Activated CD4-positive, alpha-beta memory T cell treated with anti-CD3 and anti-CD28 coated beads for 36 hours (primary cell): ENCODE measurements around the gene AP2A1. TPM values are rescaled to one million over a fixed set of nuclear protein-coding genes. Genes with fewer than 3 reads are reported as not detected.
A peak's percentile ranks its signal among the peaks of the same experiment; 100 is the strongest.

Source experiments
- CTCF ChIA-PET: fragments of 350-600 bp; sonication (Branson Sonifier 250); formaldehyde crosslinking; loops from one replicate; lab custom pipeline; 2021; ENCODE audit warnings: antibody characterized with exemption, inconsistent platforms; lab: Charles Lee
- POLR2A ChIA-PET: fragments of 350-600 bp; sonication (Branson Sonifier 250); formaldehyde crosslinking; loops from one replicate; lab custom pipeline; 2021; ENCODE audit warnings: antibody characterized with exemption; lab: Charles Lee
- DNase-seq: peaks from one replicate; pipeline ENCODE4 v3.0.0-alpha.2; 2020
- H3K27ac Mint-ChIP-seq: one replicate; pipeline ENCODE4 v1.8.0; 2021; ENCODE audit warnings: mixed read lengths
- H3K27me3 Mint-ChIP-seq: one replicate; pipeline ENCODE4 v1.8.0; 2021; ENCODE audit warnings: mixed read lengths
- H3K36me3 Mint-ChIP-seq: one replicate; pipeline ENCODE4 v1.8.0; 2021; ENCODE audit warnings: mixed read lengths
- H3K4me1 Mint-ChIP-seq: one replicate; pipeline ENCODE4 v1.8.0; 2021; ENCODE audit warnings: low read depth, mixed read lengths
- H3K4me3 Mint-ChIP-seq: one replicate; pipeline ENCODE4 v1.8.0; 2021; ENCODE audit warnings: mild to moderate bottlenecking, mixed read lengths
- H3K9me3 Mint-ChIP-seq: one replicate; pipeline ENCODE4 v1.8.0; 2021; ENCODE audit warnings: mixed read lengths
- intact Hi-C: fragments of 100-400 bp; cut with micrococcal nuclease; formaldehyde crosslinking; loops from one replicate; pipeline ENCODE4 v1.15.1; 2023
- total RNA-seq, 2 experiments: library from RNA; stranded (reverse); gene quantifications; one replicate each; pipeline ENCODE4 v1.2.3, GENCODE V29; 2021

AP2A1 gene
- total RNA-seq, 2 experiments from 2014 or later = 86.0 to 88.4 TPM

DNA sequence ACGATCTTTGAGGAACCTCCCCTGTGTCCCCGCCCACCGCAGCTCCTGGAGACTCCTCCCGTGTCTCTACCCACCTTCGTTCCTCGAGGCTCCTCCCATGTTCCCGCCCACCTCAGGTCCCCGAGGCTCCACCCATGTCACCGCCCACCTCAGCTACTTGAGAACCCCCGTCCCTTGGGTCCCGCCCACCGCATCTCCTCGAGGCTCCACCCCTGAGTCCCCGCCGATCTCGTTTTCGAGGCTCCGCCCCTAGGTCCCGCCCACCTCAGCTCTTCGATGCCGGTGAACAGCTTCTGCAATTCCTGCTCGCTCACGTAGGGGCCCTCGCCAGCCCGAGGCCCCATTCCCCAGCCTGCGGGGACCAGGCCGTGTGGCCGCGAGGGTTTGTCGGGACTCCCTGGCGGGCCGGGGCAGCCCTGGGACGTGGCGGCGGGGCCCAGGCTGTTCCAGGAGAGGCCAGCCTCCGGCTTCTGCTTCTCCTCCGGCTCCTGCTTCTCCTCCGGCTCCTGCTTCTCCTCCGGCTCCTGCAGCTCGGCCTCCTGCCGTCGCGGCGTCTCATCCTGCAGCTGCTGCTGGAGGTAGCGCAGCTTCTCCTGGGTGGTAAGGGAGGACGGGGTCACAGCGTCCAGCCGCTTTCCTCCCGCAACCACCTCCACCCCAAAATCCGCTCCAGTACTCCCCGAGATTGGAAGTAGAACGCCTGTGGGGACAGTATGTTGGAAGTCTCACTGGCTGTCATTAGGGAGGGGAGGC, 20.4 kb upstream of the AP2A1 start:
- DNase-seq = peak; percentile 66
- Mint-ChIP-seq H3K4me1 (no peaks in the 10 kb centered on the region), H3K27me3 (peaks cover 2% of the 10 kb centered on the region), H3K27ac (no peak overlapping the region), H3K36me3 (no peaks in the 10 kb centered on the region), H3K9me3 (no peaks in the 10 kb centered on the region), H3K4me3 (no peak overlapping the region)
- CTCF ChIA-PET = interaction anchor here (0.7 kb wide), 1 partner anchor 1328 kb away, joined by 3 read pairs; no protein-coding TSS in a partner anchor
- POLR2A ChIA-PET = interaction anchor here (0.6 kb wide), 1 partner anchor 18 kb away, joined by 3 read pairs; no protein-coding TSS in a partner anchor
- intact Hi-C loops = no loop called here

DNA sequence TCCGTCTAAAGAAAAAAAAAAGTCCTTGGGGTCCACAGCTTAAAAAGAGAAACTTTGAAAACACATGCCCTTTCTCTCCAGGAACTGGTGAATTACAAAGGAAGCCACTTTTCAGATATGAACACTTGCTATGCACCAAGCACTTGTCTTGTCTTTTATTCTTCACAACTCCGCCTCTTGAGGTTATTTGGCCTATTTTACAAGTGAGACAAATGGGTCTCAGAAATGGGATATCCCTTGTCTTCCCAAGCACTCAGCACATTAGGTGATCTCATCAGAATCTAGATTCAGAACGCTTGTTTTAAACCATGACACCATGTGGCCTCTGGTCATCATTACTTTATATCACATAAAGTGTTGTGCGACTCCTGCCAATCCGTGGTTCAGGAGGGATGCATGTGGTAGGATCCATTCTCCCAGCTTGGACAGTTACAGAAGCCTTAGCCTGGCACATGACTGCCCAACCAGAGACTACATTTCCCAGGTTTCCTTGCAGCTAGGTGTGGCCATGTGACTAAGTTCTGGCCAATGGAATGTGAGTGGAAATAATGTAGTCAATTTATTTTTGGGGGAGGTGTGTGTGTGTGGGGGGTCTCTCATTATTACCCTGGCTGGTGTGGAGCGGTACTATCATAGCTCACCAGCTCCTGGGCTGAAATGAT, 17.6 kb upstream of the AP2A1 start:
- Mint-ChIP-seq H3K4me1 (no peaks in the 10 kb centered on the region), H3K27me3 (peaks cover 2% of the 10 kb centered on the region), H3K9me3 (no peaks in the 10 kb centered on the region), H3K4me3 (no peak overlapping the region), H3K36me3 (no peaks in the 10 kb centered on the region), H3K27ac (no peak overlapping the region)
- POLR2A ChIA-PET = no interaction called here
- intact Hi-C loops = no loop called here
- no peak for DNase-seq
- CTCF ChIA-PET = no interaction called here

DNA sequence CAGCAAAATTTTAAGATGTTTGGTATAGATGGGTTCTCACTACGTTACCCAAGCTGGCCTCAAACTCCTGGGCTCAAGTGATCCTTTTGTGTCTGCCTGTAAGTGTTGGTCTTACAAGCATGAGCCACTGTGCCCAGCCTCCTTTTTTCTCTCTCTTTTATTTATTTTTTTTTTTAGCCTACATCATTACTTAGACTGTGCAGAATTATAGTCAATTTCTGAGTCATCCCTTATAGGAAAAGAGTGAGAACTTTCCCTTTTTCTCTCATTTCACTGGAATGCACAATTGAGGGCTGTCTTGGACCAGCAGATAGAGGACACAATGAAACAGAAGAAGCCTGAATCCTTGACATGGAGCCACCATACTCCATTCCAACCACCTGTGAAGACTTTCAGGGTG, 17.0 kb upstream of the AP2A1 start:
- CTCF ChIA-PET = interaction anchor here (0.6 kb wide), 1 partner anchor 128 kb away, joined by 3 read pairs; no protein-coding TSS in a partner anchor
- Mint-ChIP-seq H3K27me3 (peaks cover 2% of the 10 kb centered on the region), H3K4me3 (no peak overlapping the region), H3K36me3 (no peaks in the 10 kb centered on the region), H3K4me1 (no peaks in the 10 kb centered on the region), H3K9me3 (no peaks in the 10 kb centered on the region), H3K27ac (no peak overlapping the region)
- DNase-seq = no peak
- POLR2A ChIA-PET = no interaction called here
- intact Hi-C loops = no loop called here

DNA sequence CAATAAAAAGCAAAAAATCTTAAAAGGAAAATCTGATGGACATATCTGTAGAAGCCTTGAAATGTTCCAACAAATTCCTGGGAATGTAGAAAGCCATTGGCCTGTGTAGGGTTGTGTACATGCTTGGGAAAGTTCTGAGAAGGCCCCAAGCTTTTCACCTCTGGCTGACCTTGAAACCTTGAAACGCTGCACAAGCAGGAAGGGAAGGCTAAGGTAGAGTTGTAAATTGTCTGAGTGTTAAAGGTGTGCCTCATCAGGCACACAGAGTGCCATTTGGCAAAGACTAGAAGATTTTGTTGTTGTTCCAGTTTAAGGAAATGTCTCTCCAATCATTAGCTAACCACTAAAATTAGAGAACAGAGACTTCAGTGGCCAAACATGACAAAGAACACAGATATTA, 14.1 kb upstream of the AP2A1 start:
- POLR2A ChIA-PET = no interaction called here
- intact Hi-C loops = no loop called here
- CTCF ChIA-PET = no interaction called here
- H3K4me1 Mint-ChIP-seq = no peaks in the 10 kb centered on the region
- no peak for DNase-seq
- H3K4me3 Mint-ChIP-seq = no peak overlapping the region
- H3K36me3 Mint-ChIP-seq = no peaks in the 10 kb centered on the region
- peaks cover 2% of the 10 kb centered on the region for H3K27me3 Mint-ChIP-seq
- H3K27ac Mint-ChIP-seq = no peak overlapping the region
- H3K9me3 Mint-ChIP-seq = peaks cover 8% of the 10 kb centered on the region

DNA sequence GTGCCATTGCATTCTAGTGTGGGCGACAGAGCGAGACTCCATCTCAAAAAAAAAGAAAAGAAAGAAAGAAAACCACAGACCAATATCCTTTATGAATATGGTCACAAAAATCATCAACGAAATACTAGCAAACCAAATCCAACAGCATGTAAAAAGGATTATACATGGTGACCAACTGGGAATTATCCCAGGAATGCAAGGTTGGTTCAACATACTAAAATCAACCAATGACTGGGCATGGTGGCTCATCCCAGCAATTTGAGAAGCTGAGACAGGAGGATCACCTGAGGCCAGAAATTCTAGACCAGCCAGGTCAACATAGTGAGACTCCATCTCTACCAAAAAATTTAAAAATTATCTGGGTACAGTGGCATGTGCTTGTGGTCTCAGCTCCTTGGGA, 10.8 kb upstream of the AP2A1 start:
- no peaks in the 10 kb centered on the region for H3K4me1 Mint-ChIP-seq
- ChIA-PET CTCF (no interaction called here), POLR2A (no interaction called here)
- H3K27me3 Mint-ChIP-seq = no peaks in the 10 kb centered on the region
- peaks cover 8% of the 10 kb centered on the region for H3K9me3 Mint-ChIP-seq
- no peak overlapping the region for H3K4me3 Mint-ChIP-seq
- no peak for DNase-seq
- H3K27ac Mint-ChIP-seq = no peak overlapping the region
- H3K36me3 Mint-ChIP-seq = no peaks in the 10 kb centered on the region
- intact Hi-C loops = no loop called here

DNA sequence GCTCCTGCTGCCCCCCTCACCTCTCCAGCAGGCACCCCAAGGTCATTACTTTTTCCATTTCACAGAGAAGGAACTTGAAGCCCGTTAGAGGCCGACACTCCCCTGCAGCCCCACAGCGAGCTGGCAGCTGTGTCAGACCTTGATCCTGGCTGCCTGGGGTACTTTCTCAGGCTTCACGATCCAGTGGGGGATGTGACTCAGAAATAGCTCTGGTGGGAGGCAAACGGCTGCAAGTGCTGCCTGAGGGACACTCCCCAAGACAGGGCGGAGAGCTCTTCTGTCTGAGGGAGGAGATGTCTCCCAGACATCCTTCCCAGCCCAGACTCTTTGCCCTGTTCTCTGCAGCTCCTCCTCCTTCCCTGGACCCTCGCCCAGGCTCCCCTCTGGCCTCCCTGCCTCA, 8.5 kb upstream of the AP2A1 start:
- CTCF ChIA-PET = no interaction called here
- Mint-ChIP-seq H3K9me3 (peaks cover 8% of the 10 kb centered on the region), H3K4me1 (no peaks in the 10 kb centered on the region), H3K36me3 (no peaks in the 10 kb centered on the region), H3K27me3 (no peaks in the 10 kb centered on the region), H3K4me3 (no peak overlapping the region), H3K27ac (no peak overlapping the region)
- no peak for DNase-seq
- POLR2A ChIA-PET = no interaction called here
- intact Hi-C loops = no loop called here

DNA sequence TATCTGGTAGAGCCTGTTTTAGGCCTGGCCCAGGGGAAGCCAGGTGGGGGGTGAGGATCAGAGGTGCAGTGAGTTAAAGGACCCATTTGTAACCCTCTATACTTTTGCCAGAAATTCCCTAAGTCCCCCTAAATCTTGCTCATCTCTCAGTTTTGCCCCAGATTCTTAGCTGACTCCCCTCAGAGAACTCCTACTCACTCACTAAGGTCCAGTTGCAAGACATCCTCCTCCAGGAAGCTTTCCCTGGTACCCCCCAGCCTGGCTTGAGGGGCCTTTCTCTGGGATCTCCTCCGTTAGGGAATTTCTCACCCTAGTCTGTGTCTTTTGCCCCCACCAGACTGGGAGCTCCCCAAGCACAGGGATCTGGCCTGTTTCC, 5.6 kb upstream of the AP2A1 start:
- no peaks in the 10 kb centered on the region for H3K36me3 Mint-ChIP-seq
- ChIA-PET POLR2A (no interaction called here), CTCF (interaction anchor here (0.8 kb wide), 1 partner anchor 12 kb away, joined by 3 read pairs; no protein-coding TSS in a partner anchor)
- H3K27ac Mint-ChIP-seq = no peak overlapping the region
- no peak for DNase-seq
- intact Hi-C loops = no loop called here
- H3K4me3 Mint-ChIP-seq = no peak overlapping the region
- no peaks in the 10 kb centered on the region for H3K27me3 Mint-ChIP-seq
- peaks cover under 1% of the 10 kb centered on the region for H3K9me3 Mint-ChIP-seq
- peaks cover 9% of the 10 kb centered on the region for H3K4me1 Mint-ChIP-seq

DNA sequence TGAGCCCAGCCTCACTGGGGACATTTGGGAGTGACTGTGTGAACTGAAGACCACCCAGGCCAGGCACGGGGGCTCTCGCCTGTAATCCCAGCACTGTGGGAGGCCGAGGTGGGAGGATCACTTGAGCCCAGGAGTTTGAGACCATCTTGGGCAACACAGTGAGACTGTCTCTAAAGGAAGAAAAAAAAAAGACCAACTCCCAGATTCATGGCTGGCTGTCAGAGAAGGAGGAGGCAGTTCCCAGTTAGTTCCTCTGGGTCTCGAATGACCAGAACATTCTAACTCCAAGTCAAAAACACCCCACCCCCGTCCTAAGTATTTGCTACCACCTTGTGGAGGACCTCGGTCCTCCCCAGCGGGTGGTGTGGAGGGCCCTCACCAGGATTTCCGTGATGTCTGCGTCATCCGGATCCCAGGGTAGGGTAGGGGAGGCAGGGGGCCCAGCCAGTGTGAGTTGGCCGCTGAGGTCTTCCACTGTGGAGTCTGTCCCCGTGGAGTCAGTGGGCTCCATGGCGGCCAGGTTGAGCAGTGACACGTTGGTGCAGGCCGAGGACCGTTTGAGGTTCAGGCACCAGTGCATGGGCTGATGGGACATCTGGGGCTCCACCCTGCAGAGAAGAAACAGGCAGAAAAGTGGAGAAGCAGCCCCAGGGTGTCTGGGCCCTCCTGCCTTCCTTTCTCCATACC, 5.0 kb upstream of the AP2A1 start:
- intact Hi-C loops = no loop called here
- Mint-ChIP-seq H3K36me3 (peaks cover 3% of the 10 kb centered on the region), H3K9me3 (no peaks in the 10 kb centered on the region), H3K4me3 (no peak overlapping the region), H3K27me3 (no peaks in the 10 kb centered on the region), H3K27ac (no peak overlapping the region), H3K4me1 (peaks cover 13% of the 10 kb centered on the region)
- ChIA-PET CTCF (no interaction called here), POLR2A (no interaction called here)
- DNase-seq = peak; percentile 17

DNA sequence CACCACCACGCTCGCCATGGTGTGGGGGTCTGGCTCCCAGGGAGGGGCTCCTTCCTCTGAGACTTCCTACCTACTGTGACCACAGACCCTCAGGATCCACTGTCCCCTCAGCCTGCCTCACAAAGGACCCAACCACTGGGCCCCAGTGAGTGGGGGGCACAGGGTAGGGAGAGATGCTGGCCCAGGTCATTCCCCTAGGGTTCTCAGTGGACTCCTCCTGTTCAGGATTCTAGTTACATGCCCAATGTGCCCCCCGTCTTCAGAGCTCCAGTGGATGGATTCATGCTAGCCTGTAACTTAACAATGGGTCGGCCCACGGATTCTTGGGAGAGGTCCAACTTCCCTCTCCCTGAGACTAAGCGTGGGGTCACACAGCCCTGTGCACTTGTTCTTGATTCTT, 3.6 kb upstream of the AP2A1 start, which contains the start of gene TSKS:
Gene TSKS, minus strand, starts transcription at position 77 of the 400 bp plus-strand sequence. Its CDS starts 59 bp downstream, at position 18.
- Mint-ChIP-seq H3K9me3 (no peaks in the 10 kb centered on the region), H3K27ac (no peak within 1 kb of the TSS), H3K36me3 (peaks cover 3% of the 10 kb centered on the region), H3K4me3 (no peak within 1 kb of the TSS), H3K4me1 (peaks cover 24% of the 10 kb centered on the region), H3K27me3 (no peaks in the 10 kb centered on the region)
- ChIA-PET POLR2A (no interaction called here), CTCF (no interaction called here)
- intact Hi-C loops = no loop called here
- DNase-seq = no peak

DNA sequence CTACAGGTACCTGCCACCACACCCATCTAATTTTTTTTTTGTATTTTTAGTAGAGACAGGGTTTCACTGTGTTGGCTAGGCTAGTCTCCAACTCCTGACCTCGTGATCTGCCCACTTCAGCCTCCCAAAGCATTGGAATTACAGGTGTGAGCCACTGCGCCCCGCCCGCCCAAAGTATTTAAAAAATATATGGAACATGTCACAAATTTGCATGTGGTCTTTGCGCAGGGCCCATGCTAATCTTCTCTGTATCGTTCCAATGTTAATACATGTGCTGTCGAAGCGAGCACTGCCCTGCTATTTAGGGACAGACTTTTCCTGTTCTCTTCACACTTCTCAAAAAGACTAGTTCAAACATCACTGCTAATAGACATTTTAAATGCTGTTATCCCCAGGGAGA, 2.5 kb upstream of the AP2A1 start:
- no peak overlapping the region for H3K4me3 Mint-ChIP-seq
- no peak for DNase-seq
- H3K27me3 Mint-ChIP-seq = no peaks in the 10 kb centered on the region
- H3K36me3 Mint-ChIP-seq = peaks cover 4% of the 10 kb centered on the region
- ChIA-PET POLR2A (interaction anchor here (0.7 kb wide), 1 partner anchor 19 kb away, joined by 3 read pairs; no protein-coding TSS in a partner anchor), CTCF (interaction anchor here (0.7 kb wide), 1 partner anchor 790 kb away, joined by 4 read pairs; no protein-coding TSS in a partner anchor)
- peaks cover 32% of the 10 kb centered on the region for H3K4me1 Mint-ChIP-seq
- intact Hi-C loops = no loop called here
- H3K27ac Mint-ChIP-seq = no peak overlapping the region
- H3K9me3 Mint-ChIP-seq = no peaks in the 10 kb centered on the region

DNA sequence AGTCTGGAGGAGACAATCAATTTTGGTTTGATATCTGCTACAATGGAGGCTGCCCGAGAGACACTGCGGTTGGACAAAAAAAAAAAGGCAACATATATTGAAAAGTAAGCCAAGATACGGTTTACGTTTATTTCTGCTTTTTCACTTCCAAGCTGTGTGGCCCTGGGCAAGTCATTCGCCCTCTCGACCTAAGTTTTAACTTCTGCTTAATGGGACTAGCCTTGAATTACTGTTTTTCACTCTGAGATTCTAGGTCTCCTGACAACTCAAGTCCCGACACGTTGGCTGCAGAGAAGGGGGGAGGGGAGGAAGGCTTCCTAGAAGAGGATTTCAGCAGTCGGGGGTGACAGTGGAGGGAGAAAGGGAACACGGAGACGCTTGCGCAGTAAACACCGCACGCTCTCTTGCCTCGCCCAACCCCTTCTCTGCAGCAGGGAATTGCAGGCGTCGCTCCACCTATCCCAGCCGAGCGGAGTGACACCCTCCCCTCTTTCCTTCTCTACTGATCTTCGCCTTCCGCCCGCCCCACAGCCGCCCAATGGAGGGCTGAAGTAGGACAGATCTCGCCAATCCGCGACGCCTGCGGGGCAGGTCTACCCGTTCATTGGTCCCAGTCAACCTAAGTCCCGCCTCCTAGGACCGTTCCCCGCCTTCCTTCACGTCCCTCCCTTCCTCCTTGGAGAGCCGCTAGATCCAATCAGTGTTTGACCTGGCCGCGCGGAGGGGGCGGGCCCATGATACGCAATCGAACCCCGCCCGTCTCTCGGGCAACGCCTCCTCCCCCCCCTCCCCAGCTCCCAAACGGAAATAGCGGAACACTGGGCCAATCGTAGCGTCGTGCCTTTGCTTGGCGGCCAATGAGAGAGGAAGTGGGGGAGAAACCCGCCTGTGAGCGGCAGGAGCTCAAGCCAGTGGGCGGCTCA, 533 bp upstream of the AP2A1 start:
- DNase-seq = peak; percentile 100
- Mint-ChIP-seq H3K4me3 (peak overlapping the region; percentile 96), H3K27ac (peak overlapping the region; percentile 95), H3K27me3 (no peaks in the 10 kb centered on the region), H3K4me1 (peaks cover 33% of the 10 kb centered on the region), H3K36me3 (peaks cover 5% of the 10 kb centered on the region), H3K9me3 (no peaks in the 10 kb centered on the region)
- ChIA-PET POLR2A (interaction anchor here (1.1 to 1.6 kb wide), 3 partner anchors 11 to 126 kb away, joined by 3 to 5 read pairs (median 4); partner anchors contain the start of genes FUZ and RRAS), CTCF (interaction anchor here (0.5 to 1.9 kb wide), 4 partner anchors 49 to 866 kb away, joined by 3 to 7 read pairs (median 3); partner anchors contain the start of gene NUCB1)
- intact Hi-C loops = loop anchor here (1.0 to 5.0 kb wide), 8 partner anchors 47 to 259 kb away; partner anchors contain the start of genes AKT1S1, ATF5, FUZ and MED25
